Astrocyte of the cerebellum (primary cell): ENCODE measurements around the gene SLC2A9.

Experiments used
- DNase-seq: peaks from one replicate; pipeline ENCODE4 v3.0.0-alpha.2; 2011; ENCODE audit warnings: low read depth
- H3K4me3 ChIP-seq: 2 replicates; pipeline ENCODE4 v1.5.1; 2011; ENCODE audit warnings: mild to moderate bottlenecking, low read depth, low read length, moderate library complexity
- in situ Hi-C: cut with HindIII; loops from 2 replicates; pipeline ENCODE4 v1.10.0; 2017; ENCODE audit warnings: low sequenced_read_pairs
- TF ChIP-seq, protein P1 (sequence below): IDR thresholded peaks from 2 replicates; pipeline ENCODE4 v1.5.1; 2012; ENCODE audit warnings: low read length, low read depth, moderate library complexity, mild to moderate bottlenecking; ENCODE audit errors: missing control alignments

Gene SLC2A9

DNA sequence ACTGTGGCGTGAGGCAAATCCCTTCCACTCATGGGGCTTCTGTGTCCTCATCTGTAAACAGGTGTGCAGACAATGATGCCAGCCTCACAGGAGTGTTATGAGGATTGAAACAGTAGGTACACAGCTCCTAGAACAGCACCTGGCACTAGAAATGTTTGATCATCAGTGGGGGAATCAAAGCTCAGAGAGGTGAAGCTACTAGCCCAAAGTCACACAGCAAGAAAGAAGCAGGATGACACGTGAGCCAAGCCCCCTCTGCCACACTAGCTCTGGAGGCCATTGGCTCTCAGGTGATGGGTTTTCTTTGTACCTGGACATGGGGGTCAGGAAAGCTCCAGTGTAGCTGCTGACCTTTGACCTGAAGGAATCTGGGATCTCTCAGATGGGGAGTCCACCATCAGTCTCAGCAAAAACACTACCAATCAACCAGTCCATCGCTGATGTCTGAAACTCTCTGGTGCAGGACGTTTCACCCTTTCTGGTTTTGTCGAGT, 13.4 kb upstream of the SLC2A9 start:
- no peak for DNase-seq
- TF ChIP-seq, protein P1, sequence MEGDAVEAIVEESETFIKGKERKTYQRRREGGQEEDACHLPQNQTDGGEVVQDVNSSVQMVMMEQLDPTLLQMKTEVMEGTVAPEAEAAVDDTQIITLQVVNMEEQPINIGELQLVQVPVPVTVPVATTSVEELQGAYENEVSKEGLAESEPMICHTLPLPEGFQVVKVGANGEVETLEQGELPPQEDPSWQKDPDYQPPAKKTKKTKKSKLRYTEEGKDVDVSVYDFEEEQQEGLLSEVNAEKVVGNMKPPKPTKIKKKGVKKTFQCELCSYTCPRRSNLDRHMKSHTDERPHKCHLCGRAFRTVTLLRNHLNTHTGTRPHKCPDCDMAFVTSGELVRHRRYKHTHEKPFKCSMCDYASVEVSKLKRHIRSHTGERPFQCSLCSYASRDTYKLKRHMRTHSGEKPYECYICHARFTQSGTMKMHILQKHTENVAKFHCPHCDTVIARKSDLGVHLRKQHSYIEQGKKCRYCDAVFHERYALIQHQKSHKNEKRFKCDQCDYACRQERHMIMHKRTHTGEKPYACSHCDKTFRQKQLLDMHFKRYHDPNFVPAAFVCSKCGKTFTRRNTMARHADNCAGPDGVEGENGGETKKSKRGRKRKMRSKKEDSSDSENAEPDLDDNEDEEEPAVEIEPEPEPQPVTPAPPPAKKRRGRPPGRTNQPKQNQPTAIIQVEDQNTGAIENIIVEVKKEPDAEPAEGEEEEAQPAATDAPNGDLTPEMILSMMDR: no peak
- no peak overlapping the region for H3K4me3 ChIP-seq
- in situ Hi-C loops: no loop called here

DNA sequence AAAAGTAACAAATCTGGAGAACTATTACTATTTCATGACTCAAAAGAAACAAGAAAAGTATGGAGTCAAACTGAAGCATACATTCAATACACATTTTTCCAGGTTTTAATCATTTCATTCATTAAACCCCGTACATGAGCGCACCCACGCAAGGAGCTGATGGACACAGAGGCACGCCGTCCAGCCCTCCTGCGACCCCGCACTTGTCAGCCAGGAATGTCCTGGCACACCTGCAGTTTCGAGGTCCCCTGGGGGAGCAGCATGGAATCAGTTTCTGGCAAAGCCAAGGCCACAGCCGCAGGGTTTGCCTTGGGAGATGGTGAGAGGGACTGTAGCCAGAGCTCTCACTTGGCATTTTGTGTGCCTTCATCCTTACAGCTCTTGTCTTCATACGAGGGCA, 12.8 kb upstream of the SLC2A9 start:
- no peak overlapping the region for H3K4me3 ChIP-seq
- DNase-seq: no peak
- TF ChIP-seq, protein P1: no peak
- in situ Hi-C loops: no loop called here

DNA sequence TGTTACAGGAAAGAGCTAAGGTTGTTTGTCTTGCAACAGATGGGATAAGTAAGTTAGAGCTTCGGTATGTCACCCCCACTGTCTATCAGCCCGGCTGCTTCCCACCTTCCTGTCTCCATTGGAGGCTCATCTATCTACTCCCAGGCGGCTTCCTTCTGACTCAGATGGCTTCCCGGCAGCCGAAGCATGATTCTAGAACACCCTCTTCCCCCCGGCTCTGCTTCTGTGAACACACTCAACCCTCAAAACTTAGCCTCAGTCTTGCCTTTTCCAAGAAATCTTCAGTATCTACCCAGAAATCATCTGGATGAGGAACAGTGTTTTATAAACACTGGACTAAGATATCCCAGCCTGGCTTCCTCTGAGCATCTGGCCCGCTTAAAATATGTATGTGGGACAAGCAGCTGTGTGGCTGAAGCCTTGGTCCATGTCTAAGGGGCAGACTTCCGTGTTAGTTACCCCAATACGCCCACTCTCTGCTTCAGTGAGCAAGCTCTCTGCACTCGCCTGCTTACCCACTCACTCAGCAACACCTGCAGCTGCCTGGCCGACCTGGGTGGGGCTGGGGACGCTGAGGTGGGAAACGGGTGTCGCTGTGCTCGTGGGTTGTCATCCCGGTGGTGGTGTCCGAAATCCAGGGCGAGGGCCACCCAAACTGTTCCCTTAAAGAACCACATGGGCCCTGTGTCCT, 12.0 kb upstream of the SLC2A9 start:
- H3K4me3 ChIP-seq: no peak overlapping the region
- DNase-seq: no peak
- in situ Hi-C loops: no loop called here
- TF ChIP-seq, protein P1: no peak

DNA sequence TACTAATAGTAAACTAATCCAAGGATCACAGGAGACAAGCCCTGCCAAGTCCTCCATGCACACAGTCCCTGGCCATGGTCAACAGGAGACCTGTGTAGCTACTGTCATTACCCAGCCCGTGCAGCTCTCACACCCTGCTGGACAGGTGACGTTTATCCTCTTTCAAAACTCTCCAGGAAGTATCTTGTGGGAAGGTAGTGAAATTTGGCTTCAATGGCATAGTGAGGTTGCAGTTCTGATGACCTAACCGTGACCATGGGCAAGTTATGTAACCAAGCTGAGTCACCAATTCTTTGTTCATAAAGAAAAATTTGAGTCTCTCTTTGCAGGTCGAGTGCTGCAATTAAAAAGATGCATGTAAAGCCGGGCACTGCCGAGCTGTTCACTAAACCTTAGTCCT, 11.3 kb upstream of the SLC2A9 start:
- DNase-seq: peak; percentile 55
- no peak overlapping the region for H3K4me3 ChIP-seq
- in situ Hi-C loops: no loop called here

DNA sequence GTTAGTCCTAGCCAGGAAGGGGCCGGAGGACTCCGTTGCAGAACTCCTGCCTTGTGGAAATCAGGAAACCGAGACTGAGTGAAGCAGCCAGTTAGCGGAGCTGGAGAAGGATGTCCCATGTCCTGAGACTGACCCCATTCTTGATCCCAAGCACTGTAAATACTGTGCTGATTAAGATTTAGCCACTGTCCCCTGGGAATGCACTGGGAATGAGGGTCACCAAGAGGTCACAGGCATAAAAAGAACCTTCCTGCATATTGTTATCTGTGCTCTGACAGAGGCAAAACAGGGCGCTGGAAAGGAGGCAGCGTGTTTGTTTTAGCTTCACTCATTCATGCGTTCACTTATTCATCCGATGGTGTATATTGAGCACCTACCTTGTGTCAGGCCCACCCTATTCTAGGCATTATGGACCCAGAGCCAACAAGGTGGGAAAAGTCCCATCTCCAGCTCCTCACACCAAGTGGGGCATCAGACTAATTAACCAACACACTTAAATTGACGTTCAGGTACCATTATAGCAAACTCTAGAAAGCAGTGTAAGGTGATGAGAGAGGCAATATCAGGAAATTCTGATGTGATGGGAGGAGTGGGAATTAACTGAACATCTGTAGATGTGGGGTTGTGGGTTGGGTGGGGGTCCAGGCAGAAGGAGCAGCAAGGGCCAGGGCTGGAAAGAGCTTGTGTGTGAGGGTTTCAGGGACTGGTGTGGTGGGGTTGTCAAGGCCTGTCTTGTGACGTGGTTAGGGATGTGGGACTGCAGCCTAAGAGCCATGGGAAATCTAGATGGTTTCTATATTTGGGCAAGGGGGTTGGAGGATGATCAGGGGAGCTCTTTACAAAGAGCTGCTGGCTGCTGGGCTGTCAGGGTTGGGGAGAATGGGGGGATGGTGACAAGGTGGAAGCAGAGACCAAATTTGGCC, 10.6 kb upstream of the SLC2A9 start:
- TF ChIP-seq, protein P1: no peak
- peak; percentile 23 for DNase-seq
- in situ Hi-C loops: no loop called here
- H3K4me3 ChIP-seq: no peak overlapping the region

More for the DNA sequence above, 11.3 kb upstream of the SLC2A9 start:
- TF ChIP-seq, protein P1: no peak

DNA sequence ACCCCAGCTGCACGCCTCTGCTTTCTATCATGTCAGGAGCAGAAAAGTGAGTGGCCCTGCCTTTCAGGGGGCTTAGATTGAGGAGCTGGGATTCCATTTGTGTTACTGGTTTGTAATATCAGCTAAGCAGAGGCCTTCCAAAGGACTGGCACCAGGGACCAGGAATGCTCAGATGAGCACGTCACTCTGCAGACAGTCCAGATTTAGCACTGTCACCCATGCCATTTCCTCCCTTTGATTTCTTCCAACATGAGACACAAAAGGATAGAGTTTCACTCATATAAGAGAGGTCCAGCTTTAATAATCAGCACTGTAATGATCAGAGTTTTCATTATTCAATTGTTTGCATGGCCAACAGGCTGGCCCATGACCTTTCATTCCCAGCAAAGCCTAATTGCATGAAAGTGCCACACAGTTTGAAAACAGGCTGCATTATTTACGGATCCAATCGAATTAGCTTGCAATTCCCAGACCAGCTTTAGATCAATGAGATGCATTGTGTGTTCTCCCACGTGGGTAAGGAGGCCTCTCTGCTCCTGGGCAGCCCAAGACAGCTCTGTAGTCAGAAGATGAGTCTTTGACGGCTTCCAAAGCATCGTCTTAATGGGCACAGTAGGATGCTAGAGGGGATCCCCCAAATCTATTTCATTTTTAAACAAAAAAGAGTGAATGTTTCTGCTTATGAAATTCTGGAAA, 9.8 kb upstream of the SLC2A9 start:
- in situ Hi-C loops: no loop called here
- H3K4me3 ChIP-seq: no peak overlapping the region
- no peak for DNase-seq
- TF ChIP-seq, protein P1: no peak
